ENCODE measurements around the gene LDLRAP1.

LDLRAP1 gene

GRCh38 chr1:25524568-25525360 lies 18.6 kb upstream of the LDLRAP1 start:
- DNase-seq = no peak

DNA sequence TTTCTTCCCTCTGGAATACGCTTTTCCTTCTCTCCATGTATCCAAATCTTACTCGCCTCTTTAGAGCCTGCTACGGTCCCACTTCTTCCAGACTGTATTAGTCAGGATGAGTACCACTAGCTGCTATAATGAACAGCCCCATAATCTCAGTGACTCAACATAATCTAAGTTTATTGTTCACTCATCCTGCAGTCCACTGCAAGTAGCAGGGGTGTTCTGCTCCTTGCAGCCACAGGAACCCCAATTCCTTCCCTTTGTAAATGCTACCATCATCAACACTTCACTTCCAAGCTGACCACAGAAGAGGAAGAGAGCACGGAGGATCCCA lies 18.1 kb upstream of the LDLRAP1 start:
- no peak for DNase-seq

GRCh38 chr1:25526753-25527152 lies 16.7 kb upstream of the LDLRAP1 start:
- no peak for DNase-seq

GRCh38 chr1:25527226-25527846 lies 16.1 kb upstream of the LDLRAP1 start:
- no peak for DNase-seq

- DNase-seq = no peak
Measured at GRCh38 chr1:25527946-25528595, 15.3 kb upstream of the LDLRAP1 start.

DNA sequence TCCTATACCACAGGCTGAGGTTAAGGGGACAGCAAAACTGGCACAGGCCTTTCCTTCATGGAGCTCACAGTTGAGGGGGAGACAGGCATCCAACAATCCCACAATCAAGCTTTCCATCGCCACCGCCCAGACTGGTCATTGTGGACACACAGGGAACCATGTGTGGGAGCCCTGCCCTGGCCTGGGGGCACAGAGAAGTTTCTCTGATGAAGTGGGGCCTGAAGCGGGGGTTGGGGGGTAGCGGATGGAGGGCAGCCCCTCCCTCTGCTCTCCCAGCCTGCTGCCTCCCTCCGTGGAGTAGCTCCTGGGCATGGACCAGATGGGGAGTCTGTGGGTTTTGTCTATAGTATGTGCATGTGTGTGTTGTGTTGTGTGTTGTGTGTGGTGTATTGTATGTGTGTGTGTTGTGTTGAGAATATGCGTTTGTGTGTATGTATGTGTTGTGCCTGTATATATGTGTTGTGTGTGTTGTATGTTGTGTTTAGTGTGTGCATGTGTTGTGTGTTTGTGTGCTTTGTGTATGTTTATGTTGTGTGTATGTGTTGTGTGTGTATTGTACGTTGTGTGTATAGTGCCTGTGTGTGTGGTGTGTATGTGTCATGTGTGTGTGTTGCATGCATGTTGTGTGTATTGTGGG lies 14.4 kb upstream of the LDLRAP1 start:
- DNase-seq = no peak

DNA sequence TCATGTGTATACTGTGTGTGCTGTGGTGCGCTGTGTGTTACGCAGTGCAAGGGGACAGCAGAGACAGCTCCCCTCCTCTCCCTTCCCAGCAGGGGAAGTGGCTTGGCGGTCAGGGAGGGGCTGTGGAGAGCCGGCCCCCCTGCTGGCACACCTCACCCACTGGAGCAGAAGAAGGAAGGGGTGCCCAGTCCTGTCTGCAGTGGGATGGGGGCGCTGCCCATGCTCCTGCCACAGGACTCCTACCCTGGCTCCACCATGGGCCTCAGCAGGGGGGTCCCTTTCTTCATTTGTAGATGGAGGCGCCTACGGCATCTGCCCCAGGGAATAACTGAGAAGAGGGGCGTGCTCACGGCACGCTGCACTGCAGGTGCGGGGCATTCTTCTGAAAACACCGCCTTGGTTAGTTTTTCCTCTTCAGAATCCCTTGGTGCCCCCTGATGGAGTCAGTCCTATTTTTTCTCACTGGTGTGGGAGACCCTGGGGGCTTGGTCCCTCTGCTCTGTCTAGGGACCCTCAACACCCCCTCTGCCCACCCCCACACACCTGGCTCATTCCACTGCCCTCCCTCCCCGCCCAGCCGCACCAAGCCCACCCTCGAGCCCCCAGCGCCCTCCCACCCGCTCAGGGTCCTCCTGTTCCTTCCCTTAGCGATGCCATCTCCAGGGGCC lies 13.8 kb upstream of the LDLRAP1 start:
- no peak for DNase-seq

DNA sequence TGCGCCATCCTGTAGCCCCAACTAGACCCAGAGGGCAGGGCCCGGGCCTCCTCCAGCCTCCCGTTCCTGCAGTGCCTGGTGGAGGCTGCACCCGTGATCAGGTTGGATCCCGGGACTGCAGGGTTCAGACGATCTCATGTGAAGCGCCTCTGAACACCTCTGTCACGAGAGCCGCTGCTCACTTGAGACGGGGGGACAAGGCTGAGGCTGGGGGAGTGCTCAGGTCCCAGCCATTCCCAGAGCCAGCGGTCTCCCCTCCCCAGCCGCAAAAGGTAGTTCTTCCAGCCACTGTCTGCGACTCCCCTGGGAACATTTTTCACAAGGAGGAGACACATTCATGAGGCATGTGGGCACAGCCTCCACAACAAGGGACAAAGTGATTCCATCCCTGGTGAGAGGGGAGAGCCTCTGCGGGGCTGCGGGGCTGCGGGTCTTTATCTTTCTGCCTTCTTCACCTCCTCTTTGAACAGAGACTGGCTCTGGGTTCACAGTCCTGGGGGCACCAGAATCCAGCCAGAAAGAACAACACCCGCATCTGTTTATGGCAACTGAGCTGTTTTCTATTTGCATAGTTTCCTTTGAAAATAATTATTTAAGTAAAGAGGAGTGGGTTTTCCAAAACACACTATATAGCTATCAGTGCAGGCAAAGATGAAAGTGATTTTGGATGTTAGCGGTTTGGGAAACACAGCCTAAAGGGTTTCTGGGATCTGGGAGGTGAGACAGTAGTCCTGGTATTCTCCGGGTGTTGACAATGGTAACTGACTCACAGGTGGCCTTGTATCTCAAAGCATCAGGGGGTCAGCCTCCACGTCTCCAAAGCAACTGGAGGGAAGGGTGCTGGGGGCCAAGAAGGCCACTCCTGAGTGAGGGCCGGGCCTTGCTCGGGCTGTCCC lies 13.0 kb upstream of the LDLRAP1 start:
- no peak for DNase-seq

GRCh38 chr1:25531082-25531461 lies 12.3 kb upstream of the LDLRAP1 start:
- no peak for DNase-seq

DNA sequence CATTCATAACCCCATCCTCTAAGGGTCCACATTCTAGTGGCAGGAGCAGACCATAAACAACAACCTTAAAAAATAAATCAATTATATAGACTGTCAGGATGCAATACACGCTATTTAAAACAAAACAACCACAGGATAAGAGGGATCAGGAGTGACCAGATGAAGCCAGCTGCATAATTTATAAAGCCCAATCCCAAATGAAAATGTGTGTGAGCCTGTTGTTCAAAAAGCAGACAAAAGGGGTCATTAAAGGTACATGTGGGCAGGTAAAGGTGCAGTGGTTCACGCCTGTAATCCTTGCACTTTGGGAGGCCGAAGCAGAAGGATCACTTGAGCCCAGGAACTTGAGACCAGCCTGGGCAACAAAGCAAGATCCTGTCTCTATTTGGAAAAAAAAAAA lies 10.4 kb upstream of the LDLRAP1 start:
- DNase-seq = no peak

- no peak for DNase-seq
Measured at GRCh38 chr1:25533775-25534409, 9.5 kb upstream of the LDLRAP1 start.

- DNase-seq = no peak
Measured at GRCh38 chr1:25534410-25534788, 9.0 kb upstream of the LDLRAP1 start.

DNA sequence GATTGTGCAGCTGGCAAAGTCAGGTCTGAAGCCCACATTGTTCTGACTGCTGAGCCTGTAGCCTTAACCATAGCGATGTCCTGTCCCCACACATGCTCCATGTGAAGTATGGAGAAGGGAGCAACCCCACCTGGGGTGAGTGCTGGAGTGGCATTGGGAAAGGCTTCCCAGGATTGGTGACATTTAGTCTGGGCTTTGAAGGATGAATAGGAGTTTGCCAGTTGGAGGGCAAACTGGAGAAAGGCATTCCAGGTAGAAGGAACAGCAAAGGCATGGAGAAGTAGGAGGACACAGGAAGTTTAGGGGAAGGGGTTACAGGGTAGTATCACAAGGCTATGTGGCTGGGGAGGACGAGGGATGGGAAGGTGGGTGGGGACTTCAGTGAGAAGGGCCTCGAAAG lies 7.3 kb upstream of the LDLRAP1 start:
- no peak for DNase-seq

GRCh38 chr1:25537153-25537831 lies 6.1 kb upstream of the LDLRAP1 start:
- no peak for DNase-seq

DNA sequence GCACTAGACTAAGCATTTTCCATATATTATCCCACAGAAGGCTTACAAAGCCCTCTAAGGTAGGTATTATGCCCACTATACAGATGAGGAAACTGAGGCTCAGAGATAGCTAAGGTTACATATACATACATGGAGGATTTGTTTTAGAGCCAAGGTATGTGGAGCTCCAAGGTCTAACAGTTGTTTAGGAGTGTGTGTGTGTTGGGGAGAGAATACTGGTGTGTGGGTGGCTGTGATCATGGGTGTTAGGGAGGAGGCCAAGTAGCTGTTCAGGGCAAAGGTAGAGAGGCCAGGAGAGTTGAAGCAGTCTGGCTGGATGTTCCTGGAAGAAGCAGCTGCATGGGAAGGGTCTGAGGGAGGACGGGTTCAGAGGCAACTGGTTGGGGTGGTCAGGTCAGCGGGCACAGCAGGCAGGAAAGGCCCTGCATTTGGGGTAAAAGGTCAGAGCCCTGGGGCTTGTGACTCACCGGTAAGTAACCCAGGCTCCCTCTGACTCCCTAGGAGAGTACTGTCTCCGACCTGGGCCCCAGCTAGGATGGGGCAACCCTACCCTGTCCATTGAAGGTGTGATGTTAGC lies 5.1 kb upstream of the LDLRAP1 start:
- no peak for DNase-seq

DNA sequence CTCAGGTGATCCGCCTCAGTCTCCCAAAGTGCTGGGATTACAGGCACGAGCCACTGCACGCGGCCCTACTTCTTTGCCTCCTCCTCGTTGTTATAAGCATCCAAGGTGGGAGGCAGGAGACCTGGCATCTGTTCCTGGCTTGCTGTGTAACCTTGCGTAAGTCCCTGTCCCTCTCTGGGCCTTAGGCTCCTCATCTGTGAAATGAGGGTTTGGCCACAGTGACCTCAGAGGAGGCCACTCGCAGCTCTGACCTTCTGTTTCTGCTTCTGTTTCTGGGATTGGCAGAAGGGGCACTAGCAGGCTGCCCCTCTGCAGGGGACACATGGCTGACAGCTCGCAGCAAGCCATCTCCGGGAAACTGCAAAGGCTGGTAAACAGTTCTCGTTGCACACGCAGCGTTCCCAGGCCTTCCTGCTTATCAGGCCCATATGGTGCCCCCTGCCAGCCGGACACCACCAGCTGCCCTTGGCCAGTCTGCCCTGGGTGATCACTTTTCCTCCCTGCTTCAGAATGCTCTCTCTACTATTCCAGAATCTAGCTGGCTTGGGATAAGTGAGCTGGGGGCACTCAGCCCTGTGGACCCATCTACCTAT lies 2.6 kb upstream of the LDLRAP1 start:
- DNase-seq = no peak

GRCh38 chr1:25541425-25541824 lies 2.0 kb upstream of the LDLRAP1 start:
- DNase-seq = no peak

DNA sequence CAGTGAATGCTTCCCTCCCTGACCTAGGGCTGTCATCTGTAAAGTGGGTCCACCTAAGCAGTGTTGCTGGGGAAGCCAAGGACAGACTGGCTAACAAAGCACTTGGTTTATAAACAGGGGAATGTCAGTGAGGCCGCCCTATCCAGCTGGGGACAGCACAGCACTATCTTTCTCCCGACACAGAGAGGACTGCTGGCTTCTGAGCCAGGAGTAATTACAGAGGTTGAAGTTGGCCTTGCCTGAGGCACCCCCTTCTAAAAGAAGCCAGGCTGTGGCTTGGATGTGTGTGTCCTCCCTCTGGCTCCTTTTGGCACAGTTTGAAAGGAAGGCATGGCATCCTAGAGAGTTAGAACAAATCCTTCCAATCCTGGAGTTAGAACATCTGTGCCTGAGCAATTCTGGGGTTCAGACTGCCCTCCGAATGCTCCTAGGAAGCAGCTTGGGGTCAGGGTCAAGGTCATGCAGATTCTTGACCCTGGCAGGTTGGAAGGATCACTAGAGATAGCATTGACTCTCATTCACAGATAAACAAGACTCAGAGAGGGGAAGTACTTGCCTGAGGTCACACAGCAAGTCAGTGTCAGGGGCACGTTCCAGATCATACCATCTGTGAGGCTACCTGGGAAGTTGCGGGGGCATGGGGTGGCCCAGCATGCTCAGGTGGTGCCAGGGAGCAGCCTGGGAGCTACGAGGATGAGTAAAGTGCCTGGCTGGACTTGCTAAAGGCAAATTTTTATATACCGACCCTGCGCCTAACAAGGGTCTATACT lies 1.3 kb upstream of the LDLRAP1 start:
- DNase-seq = no peak

DNA sequence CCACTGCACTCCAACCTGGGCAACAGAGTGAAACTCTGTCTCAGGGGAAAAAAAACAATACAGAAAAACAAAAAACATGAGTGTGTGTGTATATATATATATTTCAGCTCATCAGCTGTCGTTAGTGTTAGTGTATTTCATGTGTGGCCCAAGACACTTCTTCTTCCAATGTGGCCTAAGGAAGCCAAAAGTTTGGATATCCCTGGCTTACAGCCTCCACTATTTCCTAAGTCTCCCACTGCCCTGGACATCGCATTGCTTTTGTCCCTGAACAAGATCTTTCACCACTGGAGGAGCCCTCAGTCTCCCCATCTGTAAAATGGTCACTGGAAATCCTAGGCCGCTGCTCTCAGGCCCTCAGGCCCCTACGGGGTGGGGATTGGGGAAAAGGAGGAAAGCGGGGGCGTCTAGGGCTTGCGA lies 391 bp upstream of the LDLRAP1 start:
- DNase-seq = no peak
